ENCODE measurements around the gene RPL38. TPM values are rescaled to one million over a fixed set of nuclear protein-coding genes. Genes with fewer than 3 reads are reported as not detected.
A peak's percentile ranks its signal among the peaks of the same experiment; 100 is the strongest.

The RPL38 gene
- total and polyA plus RNA-seq, 4 experiments from 2014 or later: 1,662 to 2,198 (median 2,063) TPM

DNA sequence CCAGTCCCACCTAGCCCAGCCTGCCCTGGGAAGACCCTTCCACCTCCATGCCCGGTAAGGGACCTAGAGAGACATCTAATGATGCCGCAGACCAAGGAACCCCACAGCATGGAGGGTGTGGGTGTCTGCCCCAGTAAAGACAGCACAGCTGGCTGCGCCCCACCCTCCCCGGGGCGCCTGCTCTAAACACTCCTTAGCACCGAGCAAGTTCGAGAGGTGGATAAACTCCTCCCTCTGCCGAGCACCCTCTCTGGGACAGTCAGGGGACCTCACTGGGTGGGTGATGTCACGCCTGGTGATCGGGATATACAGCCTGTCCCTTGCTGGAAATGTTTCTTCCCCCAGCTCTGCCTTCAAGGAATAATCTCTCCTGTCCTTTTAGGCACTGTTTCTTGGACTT, 53.8 kb downstream of the RPL38 start:
- Mint-ChIP-seq H3K4me1 (peaks cover 0 to 1% (median 0%) of the 10 kb centered on the region in 4 donors), H3K27me3 (no peaks in the 10 kb centered on the region), H3K27ac (peak overlapping the region in 2 of 7 donors; percentile 10 to 27), H3K9me3 (no peaks in the 10 kb centered on the region), H3K36me3 (peaks cover 13 to 18% of the 10 kb centered on the region in 2 donors), H3K4me3 (no peak overlapping the region)
- POLR2A ChIA-PET (ENCODE audit: partially characterized antibody): interaction anchor here (1.0 kb wide), 1 partner anchor 8 kb away, joined by 3 read pairs; no protein-coding TSS in a partner anchor
- CTCF ChIA-PET (ENCODE audit: partially characterized antibody): no interaction called here
- H3K27ac ChIP-seq (ENCODE audit: low read depth, low read length): no peak overlapping the region
- H3K4me3 ChIP-seq (ENCODE audit: low read length in 2 of 2): no peak overlapping the region
- no peak for DNase-seq
- H3K36me3 ChIP-seq (ENCODE audit: insufficient read depth, low read length): peaks cover 3% of the 10 kb centered on the region
- intact Hi-C loops (cut with micrococcal nuclease): no loop called here
- H3K27me3 ChIP-seq (ENCODE audit: insufficient read depth, low read length): no peaks in the 10 kb centered on the region
- H3K9me3 ChIP-seq (ENCODE audit: control insufficient read depth in 1 of 2, low read length in 2 of 2): no peaks in the 10 kb centered on the region
- H3K4me1 ChIP-seq (ENCODE audit: insufficient read depth, low read length): no peaks in the 10 kb centered on the region

DNA sequence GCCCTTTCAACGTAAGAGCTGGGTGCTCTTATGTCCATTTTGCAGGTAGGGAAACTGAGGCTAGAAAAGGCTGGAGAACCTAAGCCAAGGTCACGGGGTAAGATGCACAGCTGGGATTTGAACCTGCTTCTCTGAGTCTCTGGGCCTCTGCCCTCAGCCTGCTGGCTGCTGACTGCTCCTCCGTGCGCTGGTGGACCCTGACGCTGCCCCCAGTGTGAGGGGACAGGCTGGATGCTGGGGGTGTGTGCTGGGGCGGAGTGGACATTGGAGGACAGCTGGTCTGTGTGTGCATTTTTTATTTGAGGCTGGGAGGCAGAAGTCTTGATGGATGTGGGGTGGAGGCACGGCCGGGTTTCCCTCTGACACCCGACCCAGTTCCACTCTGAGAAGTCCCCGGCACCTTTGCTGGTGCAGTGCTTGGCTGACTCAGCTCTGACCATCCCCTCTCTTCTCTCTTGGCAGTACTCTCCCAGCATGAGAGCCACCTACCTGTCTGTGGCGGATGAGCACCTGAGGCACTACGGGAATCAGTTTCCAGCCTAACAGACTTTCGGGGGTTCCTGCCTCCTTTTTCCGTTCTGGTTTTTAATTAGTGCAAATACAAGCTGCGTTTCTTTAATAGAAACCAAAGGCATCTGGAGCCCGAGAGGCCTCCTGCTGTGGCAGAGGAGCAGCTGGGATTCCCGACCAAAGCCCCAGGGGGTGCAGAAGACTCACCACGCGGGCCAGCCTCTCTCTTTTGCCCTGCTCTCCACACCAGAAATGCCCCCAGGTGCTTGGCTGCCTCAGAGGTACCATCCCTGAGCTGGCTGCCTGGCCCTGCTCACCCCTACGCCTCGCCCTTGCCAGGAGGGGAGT, 56.4 kb downstream of the RPL38 start:
- intact Hi-C loops (cut with micrococcal nuclease): no loop called here
- no peak for DNase-seq
- no peaks in the 10 kb centered on the region for H3K27me3 ChIP-seq (ENCODE audit: insufficient read depth, low read length)
- H3K9me3 Mint-ChIP-seq: no peaks in the 10 kb centered on the region
- H3K9me3 ChIP-seq (ENCODE audit: control insufficient read depth in 1 of 2, low read length in 2 of 2): no peaks in the 10 kb centered on the region
- no peaks in the 10 kb centered on the region for H3K4me1 ChIP-seq (ENCODE audit: insufficient read depth, low read length)
- peaks cover 4 to 6% of the 10 kb centered on the region in 2 donors for H3K36me3 Mint-ChIP-seq
- peak overlapping the region in 4 of 7 donors; percentile 37 to 81 (median 64) for H3K27ac Mint-ChIP-seq
- H3K4me1 Mint-ChIP-seq: peaks cover 0 to 8% (median under 1%) of the 10 kb centered on the region in 4 donors
- no peak overlapping the region for H3K4me3 ChIP-seq (ENCODE audit: low read length in 2 of 2)
- no peaks in the 10 kb centered on the region for H3K27me3 Mint-ChIP-seq
- ChIA-PET POLR2A (ENCODE audit: partially characterized antibody) (interaction anchor here (2.1 kb wide), 1 partner anchor 23 kb away, joined by 5 read pairs; no protein-coding TSS in a partner anchor), CTCF (ENCODE audit: partially characterized antibody) (interaction anchor here (0.9 to 7.0 kb wide), 4 partner anchors 37 to 60 kb away, joined by 3 to 73 read pairs (median 4); partner anchors contain the start of gene TTYH2)
- H3K4me3 Mint-ChIP-seq: no peak overlapping the region
- H3K36me3 ChIP-seq (ENCODE audit: insufficient read depth, low read length): no peaks in the 10 kb centered on the region
- H3K27ac ChIP-seq (ENCODE audit: low read depth, low read length): no peak overlapping the region

Other genes starting within 250 kb of the RPL38 start
- 10 to 100 TPM; 40.5 to 42.4 TPM for gene TTYH2, start 9.9 kb downstream of the RPL38 start, total RNA-seq
- gene TTYH2, start 9.9 kb downstream of the RPL38 start, polyA plus RNA-seq: 1 to 10 TPM; 7.0 to 7.9 TPM
- gene DNAI2, start 70.6 kb downstream of the RPL38 start, total RNA-seq: 1 to 10 TPM; 6.0 to 8.4 TPM
- under 1 TPM in 1 of 2 donors, not detected in 1; 0.28 TPM for gene DNAI2, start 70.6 kb downstream of the RPL38 start, polyA plus RNA-seq
- gene KIF19, start 122.5 kb downstream of the RPL38 start, total RNA-seq: 1 to 10 TPM; 1.5 to 1.7 TPM
- 1 to 10 TPM; 1.5 to 2.3 TPM for gene KIF19, start 122.5 kb downstream of the RPL38 start, polyA plus RNA-seq
- gene BTBD17, start 158.2 kb downstream of the RPL38 start, total RNA-seq: not detected
- gene BTBD17, start 158.2 kb downstream of the RPL38 start, polyA plus RNA-seq: not detected
- not detected for gene GPR142, start 163.8 kb downstream of the RPL38 start, total RNA-seq
- not detected for gene GPR142, start 163.8 kb downstream of the RPL38 start, polyA plus RNA-seq
- not detected for gene GPRC5C, start 228.4 kb downstream of the RPL38 start, total RNA-seq
- gene GPRC5C, start 228.4 kb downstream of the RPL38 start, polyA plus RNA-seq: not detected

All from CD4-positive, alpha-beta memory T cell (primary cell).